BJ (cell line): Measurements from ENCODE around the gene SYNE1. TPM values are rescaled to one million over a fixed set of nuclear protein-coding genes. Genes with fewer than 3 reads are reported as not detected.

Experiments used
- CTCF ChIA-PET: fragments of 350-600 bp; formaldehyde crosslinking; extraction: SDS; loops from one replicate; lab custom pipeline; 2021; ENCODE audit warnings: antibody characterized with exemption, inconsistent platforms; lab: Yijun Ruan, JAX
- POLR2A ChIA-PET: fragments of 300-600 bp; sonication (Branson Sonifier 250); formaldehyde crosslinking; extraction: SDS; loops from one replicate; lab custom pipeline; 2021; ENCODE audit warnings: antibody characterized with exemption; lab: Charles Lee
- DNase-seq: peaks from one replicate; pipeline ENCODE4 v3.0.0-alpha.2; 2011; ENCODE audit warnings: low read depth
- H3K27me3 ChIP-seq: 2 replicates; pipeline ENCODE4 v1.6.0; 2011; ENCODE audit warnings: low read length; ENCODE audit not compliant: control insufficient read depth, insufficient read depth
- H3K36me3 ChIP-seq: 2 replicates; pipeline ENCODE4 v1.5.1; 2011; ENCODE audit warnings: low read length; ENCODE audit not compliant: control insufficient read depth, insufficient read depth
- H3K4me3 ChIP-seq: 2 replicates; pipeline ENCODE4 v1.5.1; 2011; ENCODE audit warnings: low read depth, mild to moderate bottlenecking, control low read depth, low read length
- CTCF ChIP-seq: IDR thresholded peaks from 2 replicates; pipeline ENCODE4 v1.5.1; 2011; ENCODE audit warnings: low read depth, mild to moderate bottlenecking, control low read depth, inconsistent platforms, low read length, moderate library complexity; ENCODE audit not compliant: insufficient read depth
- polyA plus RNA-seq: library from polyadenylated mRNA; depleted of rRNA; stranded (reverse); fragments of >200 nt; gene quantifications from 2 replicates; pipeline ENCODE4 v1.2.3, GENCODE V29; 2011

The SYNE1 gene
- polyA plus RNA-seq, 1 experiment: 44.2 TPM

- ChIA-PET POLR2A (no interaction called here), CTCF (interaction anchor here (1.1 kb wide), 1 partner anchor 9 kb away, joined by 3 read pairs; no protein-coding TSS in a partner anchor)
- Histone ChIP-seq H3K4me3 (no peak overlapping the region), H3K27me3 (no peaks in the 10 kb centered on the region), H3K36me3 (no peaks in the 10 kb centered on the region)
- DNase-seq: no peak
- no peak for TF ChIP-seq CTCF
These were observed 43.0 kb upstream of the SYNE1 start for GRCh38 chr6:152680151-152680550.

GRCh38 chr6:152673236-152673635 lies 36.1 kb upstream of the SYNE1 start:
- CTCF ChIA-PET: interaction anchor here (1.5 to 5.3 kb wide), 2 partner anchors 121 to 189 kb away, joined by 5 to 56 read pairs; no protein-coding TSS in a partner anchor

GRCh38 chr6:152671171-152671570 lies 34.0 kb upstream of the SYNE1 start:
- CTCF ChIA-PET: interaction anchor here (1.2 to 7.0 kb wide), 5 partner anchors 9 to 187 kb away, joined by 3 to 63 read pairs (median 4); no protein-coding TSS in a partner anchor
- no peaks in the 10 kb centered on the region for H3K36me3 ChIP-seq
- no peaks in the 10 kb centered on the region for H3K27me3 ChIP-seq
- TF ChIP-seq CTCF: no peak
- POLR2A ChIA-PET: no interaction called here
- no peak overlapping the region for H3K4me3 ChIP-seq
- no peak for DNase-seq

More at GRCh38 chr6:152673236-152673635, 36.1 kb upstream of the SYNE1 start:
- no peaks in the 10 kb centered on the region for H3K27me3 ChIP-seq
- POLR2A ChIA-PET: no interaction called here
- DNase-seq: no peak
- no peak overlapping the region for H3K4me3 ChIP-seq
- no peaks in the 10 kb centered on the region for H3K36me3 ChIP-seq
- TF ChIP-seq CTCF: no peak

- POLR2A ChIA-PET: no interaction called here
- no peaks in the 10 kb centered on the region for H3K36me3 ChIP-seq
- CTCF ChIA-PET: interaction anchor here (0.6 to 7.0 kb wide), 8 partner anchors 10 to 194 kb away, joined by 3 to 63 read pairs (median 5); no protein-coding TSS in a partner anchor
These were observed 32.7 kb upstream of the SYNE1 start for GRCh38 chr6:152669895-152670294.

GRCh38 chr6:152661776-152662175 lies 24.6 kb upstream of the SYNE1 start:
- Histone ChIP-seq H3K4me3 (no peak overlapping the region), H3K36me3 (no peaks in the 10 kb centered on the region), H3K27me3 (no peaks in the 10 kb centered on the region)
- ChIA-PET POLR2A (no interaction called here), CTCF (no interaction called here)
- no peak for DNase-seq
- TF ChIP-seq CTCF: no peak

More at GRCh38 chr6:152669895-152670294, 32.7 kb upstream of the SYNE1 start:
- Histone ChIP-seq H3K27me3 (no peaks in the 10 kb centered on the region), H3K4me3 (no peak overlapping the region)
- no peak for DNase-seq
- TF ChIP-seq CTCF: peak; percentile 37
